Activated effector memory CD4-positive, alpha-beta T cell treated with Interleukin-2 at 50 U/mL for 16 hours (primary cell): Measurements from ENCODE around the gene MUSK.
"Not testable (repeated sequence)": the region's sequence is repeated elsewhere in the genome, so short reads cannot be mapped to it uniquely, and the experiment has no call there.

Experiments used
- DNase-seq: peaks from one replicate; pipeline ENCODE4 v3.0.0-alpha.2; 2020

The MUSK gene

DNA sequence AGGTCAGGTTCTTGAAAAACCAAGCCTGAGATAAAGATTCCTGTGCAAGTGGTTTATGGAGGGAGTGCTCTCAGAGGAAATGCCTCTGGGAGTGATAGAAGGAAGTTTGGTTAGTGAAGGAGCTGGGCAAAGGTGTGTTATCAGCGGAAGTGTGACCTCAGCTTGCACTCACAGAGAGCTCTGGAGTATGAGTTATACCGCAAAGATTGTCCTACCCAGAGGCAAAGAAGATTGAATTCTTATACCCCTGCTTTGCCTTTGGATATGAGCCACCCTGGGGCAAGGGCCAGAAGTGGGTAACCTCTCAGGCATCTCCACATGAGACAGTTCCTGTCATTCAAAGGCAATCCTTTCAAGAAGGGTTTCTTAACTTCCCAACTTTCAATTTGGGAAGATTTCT, 145.6 kb downstream of the MUSK start:
- DNase-seq: no peak

- DNase-seq: no peak
These were observed 146.8 kb downstream of the MUSK start for GRCh38 chr9:110815361-110815760.

DNA sequence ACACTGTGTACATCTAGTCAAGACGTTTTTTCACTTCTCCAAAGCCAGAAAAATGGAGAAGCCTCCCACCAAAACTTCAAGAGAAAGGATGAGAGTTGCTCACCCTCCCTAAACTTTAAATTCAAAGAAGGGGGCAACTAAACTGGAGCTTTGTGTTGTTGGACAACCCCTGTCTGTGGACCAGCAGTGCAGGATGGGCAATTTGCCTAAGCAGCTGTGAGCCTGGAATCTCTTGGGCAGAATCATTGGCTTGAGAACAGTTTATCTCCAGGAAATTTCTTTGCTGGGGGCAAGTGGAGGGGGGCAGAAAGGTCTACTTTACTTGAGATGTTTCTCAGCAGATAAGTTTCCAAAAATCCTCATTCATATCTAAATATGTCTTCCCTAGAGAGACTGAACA, 151.8 kb downstream of the MUSK start:
- DNase-seq: no peak

GRCh38 chr9:110821064-110821463, 152.5 kb downstream of the MUSK start:
- DNase-seq: no peak

- not testable (repeated sequence) for DNase-seq
These were observed 156.5 kb downstream of the MUSK start for GRCh38 chr9:110825129-110825528.

DNA sequence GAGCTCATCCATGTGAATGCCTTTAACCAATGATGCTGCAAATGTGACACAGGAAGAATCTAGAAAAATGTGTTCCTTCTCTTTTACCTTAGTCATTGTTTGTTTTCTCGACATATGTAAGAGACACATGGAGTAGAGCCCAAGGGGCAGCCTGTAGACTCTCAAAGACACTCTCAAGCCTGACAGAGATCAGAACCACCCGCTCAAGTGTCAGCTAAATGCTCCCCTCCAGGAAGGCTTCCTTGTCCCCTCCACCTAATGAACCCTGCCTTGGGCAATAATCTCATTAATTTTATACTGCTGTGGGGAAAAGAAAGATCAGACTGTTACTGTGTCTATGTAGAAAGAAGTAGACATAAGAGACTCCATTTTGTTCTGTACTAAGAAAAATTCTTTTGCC, 157.4 kb downstream of the MUSK start:
- DNase-seq: no peak

DNA sequence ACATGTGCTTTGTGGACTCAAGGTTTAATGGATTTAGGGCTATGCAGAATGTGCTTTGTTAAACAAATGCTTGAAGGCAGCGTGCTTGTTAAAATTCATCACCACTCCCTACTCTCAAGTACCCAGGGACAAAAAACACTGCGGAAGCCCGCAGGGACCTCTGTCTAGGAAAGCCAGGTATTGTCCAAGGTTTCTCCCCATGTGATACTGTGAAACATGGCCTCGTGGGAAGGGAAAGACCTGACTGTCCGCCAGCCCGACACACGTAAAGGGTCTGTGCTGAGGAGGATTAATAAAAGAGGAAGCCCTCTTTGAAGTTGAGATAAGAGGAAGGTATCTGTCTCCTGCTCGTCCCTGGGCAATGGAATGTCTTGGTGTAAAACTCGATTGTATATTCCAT, 157.8 kb downstream of the MUSK start:
- DNase-seq: not testable (repeated sequence)

GRCh38 chr9:110828264-110828663, 159.7 kb downstream of the MUSK start:
- DNase-seq: no peak

DNA sequence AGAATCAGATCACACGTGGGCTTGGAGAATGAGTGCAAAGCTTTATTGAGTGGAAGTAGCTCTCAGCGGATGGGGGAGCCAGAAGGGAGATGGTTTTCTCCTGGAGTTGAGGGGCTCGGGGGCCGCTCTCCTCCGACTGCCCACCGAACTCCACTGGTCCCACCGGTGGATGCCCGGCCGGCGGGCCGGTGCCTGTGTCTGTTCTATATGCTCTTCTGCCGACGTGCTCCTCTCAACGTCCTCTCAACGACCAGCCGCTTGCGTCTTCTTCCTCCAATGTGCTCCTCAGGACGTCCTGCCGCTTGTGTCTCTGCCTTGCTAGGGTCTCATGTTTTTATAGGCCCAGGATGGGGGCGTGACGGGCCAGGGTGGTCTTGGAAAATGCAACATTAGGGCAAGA, 161.9 kb downstream of the MUSK start:
- DNase-seq: no peak

DNA sequence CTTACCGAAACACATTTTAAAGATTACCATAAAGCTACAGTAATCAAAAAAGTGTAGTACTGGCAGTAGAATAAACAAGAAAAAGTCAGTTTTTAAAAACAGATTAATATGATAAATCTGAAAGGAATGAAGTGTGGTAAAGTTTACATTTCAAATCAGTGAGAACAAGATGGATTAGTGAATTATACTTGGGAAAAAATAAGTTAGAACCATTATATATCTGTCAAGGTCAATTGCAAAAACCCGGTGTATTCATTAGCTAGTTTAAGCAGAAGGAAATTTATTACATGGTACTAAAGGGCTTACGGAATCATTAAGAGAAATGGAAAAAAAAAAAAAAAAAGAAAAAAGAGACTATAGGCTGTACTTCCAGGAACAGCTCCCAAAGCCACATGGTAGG, 164.3 kb downstream of the MUSK start:
- no peak for DNase-seq

DNA sequence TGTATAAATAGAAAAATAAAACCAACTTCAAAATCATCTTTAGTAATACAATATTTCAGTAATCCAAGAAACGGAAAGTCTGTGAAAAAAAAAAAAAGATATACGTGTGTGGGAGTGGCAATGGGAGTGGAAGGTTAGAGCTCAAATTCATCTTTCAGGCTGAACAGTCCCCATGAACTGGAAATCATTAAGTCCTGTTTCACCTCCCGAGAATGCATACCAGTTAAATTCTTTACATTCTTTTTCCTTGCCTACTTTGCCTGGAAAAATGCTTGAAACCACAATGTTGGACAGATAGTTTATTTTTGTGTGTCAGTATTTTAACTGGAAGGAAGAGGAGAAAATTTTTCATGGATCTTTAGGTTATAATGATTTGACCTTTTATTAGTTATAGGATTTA, 166.8 kb downstream of the MUSK start:
- DNase-seq: no peak

DNA sequence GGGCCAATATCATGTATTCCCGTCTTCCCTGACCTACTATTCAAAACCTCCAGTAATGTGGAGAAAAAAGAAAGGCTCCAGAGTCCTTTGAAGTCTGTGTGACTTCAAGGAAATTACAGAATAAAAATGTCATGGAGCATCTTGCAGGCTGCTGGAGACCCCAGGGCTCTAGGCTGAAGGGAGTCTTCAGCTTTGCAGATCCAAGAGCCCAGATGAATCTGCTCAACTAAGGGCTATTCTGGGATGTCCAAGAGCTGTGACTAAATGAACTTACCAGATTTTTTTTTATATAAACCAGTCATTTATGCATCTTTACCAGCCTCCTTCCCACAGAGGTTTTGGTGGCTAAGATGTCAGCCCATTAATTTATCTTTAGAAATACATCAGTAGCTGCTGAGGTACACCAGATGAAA, 167.3 kb downstream of the MUSK start:
- DNase-seq: no peak

DNA sequence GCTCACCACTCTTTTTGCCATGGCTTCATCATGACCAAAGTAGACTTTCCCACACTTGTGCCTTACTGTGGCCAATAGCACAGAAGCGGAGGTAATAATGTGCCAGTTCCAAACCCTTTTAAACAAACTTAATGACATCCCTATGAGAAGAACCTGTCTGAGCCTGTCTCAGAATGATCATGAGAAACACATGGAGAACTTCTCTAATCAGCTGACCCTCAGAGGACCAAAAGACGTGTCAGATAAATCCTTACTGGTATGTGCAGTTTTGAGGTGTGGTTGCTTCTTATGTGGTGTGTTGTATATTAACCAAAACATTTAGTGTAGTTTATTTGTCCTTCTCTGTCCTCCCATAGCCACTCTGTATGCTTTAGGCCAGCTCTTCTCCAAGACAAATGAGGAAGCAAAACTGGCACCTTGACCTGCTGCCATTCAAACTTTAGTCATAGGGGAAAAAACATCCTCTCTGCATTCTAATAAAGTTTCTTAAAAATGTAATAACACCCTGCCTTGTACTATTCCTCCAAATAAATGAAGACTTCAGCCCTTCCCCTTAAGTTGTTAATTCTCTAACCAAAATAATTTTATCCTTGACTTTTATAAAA, 168.9 kb downstream of the MUSK start:
- DNase-seq: no peak

GRCh38 chr9:110842169-110842568, 173.6 kb downstream of the MUSK start:
- DNase-seq: no peak

- DNase-seq: no peak
These were observed 174.4 kb downstream of the MUSK start for GRCh38 chr9:110842986-110843385.

DNA sequence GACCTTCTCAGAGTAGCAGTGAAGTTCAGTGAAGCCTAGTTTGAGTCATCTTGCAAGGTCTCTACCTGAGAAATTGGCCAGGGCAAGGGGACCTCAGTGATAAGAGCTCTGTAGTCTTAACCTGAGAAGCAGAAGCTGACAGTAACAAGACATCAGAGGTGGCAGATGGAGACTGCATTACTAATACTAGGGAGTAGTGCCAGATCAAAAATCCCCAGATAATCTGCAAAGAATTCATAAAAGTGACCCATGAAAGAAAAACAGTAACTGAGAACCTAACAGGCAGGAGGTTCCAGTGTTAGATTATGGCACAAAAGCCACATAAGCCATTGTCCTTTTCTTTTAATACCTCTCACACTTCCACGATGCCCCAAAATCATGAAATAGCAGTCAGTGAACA, 175.5 kb downstream of the MUSK start:
- DNase-seq: no peak

- no peak for DNase-seq
These were observed 177.6 kb downstream of the MUSK start for GRCh38 chr9:110846215-110846614.

DNA sequence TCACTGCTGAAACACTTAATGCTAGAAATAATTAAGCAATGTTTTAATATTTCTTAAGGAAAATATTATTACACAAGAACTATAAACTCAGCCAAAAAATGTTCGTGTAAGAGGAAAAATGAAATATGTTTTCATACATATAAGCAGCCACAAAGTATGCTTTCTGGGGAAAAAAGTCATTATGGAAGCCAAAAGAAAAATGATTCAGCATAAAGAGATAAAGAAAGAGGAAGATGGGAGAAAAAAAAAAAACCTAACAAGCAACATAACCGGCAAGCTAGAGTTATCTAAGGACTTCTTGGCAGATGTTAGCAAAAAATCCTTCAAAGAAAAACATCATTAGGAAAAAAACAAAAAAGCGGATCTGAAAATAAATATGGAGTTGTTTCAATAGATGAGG, 179.1 kb downstream of the MUSK start:
- no peak for DNase-seq

DNA sequence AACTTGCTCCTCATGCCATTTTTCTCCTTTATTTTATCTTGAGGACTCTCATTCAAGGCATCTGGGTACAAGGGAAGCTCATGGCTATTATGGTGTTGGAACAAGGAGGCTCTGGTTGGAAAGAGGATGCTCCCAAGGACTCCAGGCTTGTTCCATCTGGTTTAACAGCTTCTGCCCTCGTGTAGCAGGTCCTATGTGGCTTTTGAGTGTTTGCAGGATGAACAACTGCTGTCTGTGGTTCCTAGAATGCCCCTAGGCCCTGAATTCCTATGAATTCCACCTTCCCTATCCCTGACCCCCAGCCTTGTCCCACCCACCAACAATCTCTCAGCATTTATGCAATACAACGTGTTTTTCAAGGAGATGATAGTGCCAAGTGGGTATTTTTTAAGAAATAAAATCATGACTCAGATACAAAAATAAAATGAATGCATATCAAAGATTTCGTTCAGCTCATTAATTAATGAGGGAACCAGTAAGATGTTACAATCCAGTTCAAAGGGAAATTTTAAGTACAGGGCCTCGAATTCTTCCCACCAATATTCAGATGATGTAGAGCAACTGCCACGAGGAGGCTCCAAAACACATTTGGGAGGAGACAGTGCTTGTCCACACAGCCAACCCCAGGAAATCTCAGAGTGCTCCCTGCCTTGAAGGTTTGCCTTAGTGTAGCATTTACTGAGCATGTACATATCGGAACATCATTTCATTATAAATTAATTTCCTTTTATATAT, 182.0 kb downstream of the MUSK start:
- no peak for DNase-seq
